AG10803 (cell line): ENCODE measurements around the gene MICALL2.

Experiments used
- DNase-seq: peaks from one replicate; pipeline ENCODE4 v3.0.0; 2010; ENCODE audit warnings: low read depth
- H3K4me3 ChIP-seq: 2 replicates; pipeline ENCODE4 v1.5.1; 2011; ENCODE audit warnings: mild to moderate bottlenecking, low read length, control low read depth
- CTCF ChIP-seq: conservative IDR thresholded peaks from 2 replicates; pipeline ENCODE4 v1.5.1; 2011; ENCODE audit warnings: mild to moderate bottlenecking, low read length, control low read depth, inconsistent platforms

Gene MICALL2

GRCh38 chr7:1492640-1493039 is 33.4 kb upstream of the MICALL2 start:
- no peak overlapping the region for H3K4me3 ChIP-seq
- DNase-seq, result no peak
- no peak for TF ChIP-seq CTCF

- H3K4me3 ChIP-seq, result no peak overlapping the region
- TF ChIP-seq CTCF, result no peak
- no peak for DNase-seq
These were observed 33.0 kb upstream of the MICALL2 start for GRCh38 chr7:1492221-1492620.

GRCh38 chr7:1490837-1491236 is 31.6 kb upstream of the MICALL2 start:
- no peak for TF ChIP-seq CTCF
- DNase-seq, result no peak

GRCh38 chr7:1489336-1489735 is 30.1 kb upstream of the MICALL2 start:
- H3K4me3 ChIP-seq, result no peak overlapping the region
- no peak for DNase-seq
- no peak for TF ChIP-seq CTCF

More at GRCh38 chr7:1490837-1491236, 31.6 kb upstream of the MICALL2 start:
- no peak overlapping the region for H3K4me3 ChIP-seq

- no peak overlapping the region for H3K4me3 ChIP-seq
- no peak for TF ChIP-seq CTCF
- no peak for DNase-seq
These were observed 28.7 kb upstream of the MICALL2 start for GRCh38 chr7:1488016-1488415.

- TF ChIP-seq CTCF, result no peak
- no peak for DNase-seq
- H3K4me3 ChIP-seq, result no peak overlapping the region
These were observed 28.2 kb upstream of the MICALL2 start for GRCh38 chr7:1487466-1487865.

GRCh38 chr7:1486571-1486970 is 27.3 kb upstream of the MICALL2 start:
- TF ChIP-seq CTCF, result no peak
- no peak for DNase-seq
- no peak overlapping the region for H3K4me3 ChIP-seq
